AG09309 (cell line): ENCODE results near the gene GLIS1.

Experiments
- DNase-seq: peaks from one replicate; pipeline ENCODE4 v3.0.0-alpha.2; 2010; ENCODE audit warnings: low read depth
- H3K4me3 ChIP-seq: 2 replicates; pipeline ENCODE4 v1.5.1; 2011; ENCODE audit warnings: mild to moderate bottlenecking, low read depth, low read length, moderate library complexity; ENCODE audit not compliant: control insufficient read depth
- CTCF ChIP-seq: IDR thresholded peaks from 2 replicates; pipeline ENCODE4 v1.5.1; 2011; ENCODE audit warnings: mild to moderate bottlenecking, low read depth, low read length, inconsistent platforms; ENCODE audit not compliant: insufficient read depth, control insufficient read depth; ENCODE audit errors: missing control alignments

The GLIS1 gene

GRCh38 chr1:53553734-53554509, 185.0 kb downstream of the GLIS1 start:
- DNase-seq, result no peak
- no peak for TF ChIP-seq CTCF
- H3K4me3 ChIP-seq, result no peak overlapping the region

- no peak overlapping the region for H3K4me3 ChIP-seq
- TF ChIP-seq CTCF, result no peak
- DNase-seq, result no peak
Observed at GRCh38 chr1:53552981-53553733, 185.8 kb downstream of the GLIS1 start.

GRCh38 chr1:53552146-53552861, 186.7 kb downstream of the GLIS1 start:
- DNase-seq, result no peak
- no peak for TF ChIP-seq CTCF
- H3K4me3 ChIP-seq, result no peak overlapping the region

GRCh38 chr1:53551428-53551995, 187.5 kb downstream of the GLIS1 start:
- DNase-seq, result no peak
- H3K4me3 ChIP-seq, result no peak overlapping the region
- no peak for TF ChIP-seq CTCF

GRCh38 chr1:53550201-53550741, 188.7 kb downstream of the GLIS1 start:
- peak; percentile 52 for DNase-seq
- TF ChIP-seq CTCF, result no peak
- H3K4me3 ChIP-seq, result no peak overlapping the region

GRCh38 chr1:53549781-53550180, 189.2 kb downstream of the GLIS1 start:
- no peak overlapping the region for H3K4me3 ChIP-seq
- no peak for TF ChIP-seq CTCF
- no peak for DNase-seq
